Stimulated activated CD8-positive, alpha-beta memory T cell treated with anti-CD3 and anti-CD28 coated beads, Interleukin-7, amount 100 ng/mL, for 24 hours (primary cell): Measurements from ENCODE around the gene NAP1L2.
"Not testable (repeated sequence)": the region's sequence is repeated elsewhere in the genome, so short reads cannot be mapped to it uniquely, and the experiment has no call there.

ENCODE experiments used
- DNase-seq: peaks from one replicate; pipeline ENCODE4 v3.0.0-alpha.2; 2020; ENCODE audit warnings: low read depth

Gene NAP1L2, protein sequence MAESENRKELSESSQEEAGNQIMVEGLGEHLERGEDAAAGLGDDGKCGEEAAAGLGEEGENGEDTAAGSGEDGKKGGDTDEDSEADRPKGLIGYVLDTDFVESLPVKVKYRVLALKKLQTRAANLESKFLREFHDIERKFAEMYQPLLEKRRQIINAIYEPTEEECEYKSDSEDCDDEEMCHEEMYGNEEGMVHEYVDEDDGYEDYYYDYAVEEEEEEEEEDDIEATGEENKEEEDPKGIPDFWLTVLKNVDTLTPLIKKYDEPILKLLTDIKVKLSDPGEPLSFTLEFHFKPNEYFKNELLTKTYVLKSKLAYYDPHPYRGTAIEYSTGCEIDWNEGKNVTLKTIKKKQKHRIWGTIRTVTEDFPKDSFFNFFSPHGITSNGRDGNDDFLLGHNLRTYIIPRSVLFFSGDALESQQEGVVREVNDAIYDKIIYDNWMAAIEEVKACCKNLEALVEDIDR

DNA sequence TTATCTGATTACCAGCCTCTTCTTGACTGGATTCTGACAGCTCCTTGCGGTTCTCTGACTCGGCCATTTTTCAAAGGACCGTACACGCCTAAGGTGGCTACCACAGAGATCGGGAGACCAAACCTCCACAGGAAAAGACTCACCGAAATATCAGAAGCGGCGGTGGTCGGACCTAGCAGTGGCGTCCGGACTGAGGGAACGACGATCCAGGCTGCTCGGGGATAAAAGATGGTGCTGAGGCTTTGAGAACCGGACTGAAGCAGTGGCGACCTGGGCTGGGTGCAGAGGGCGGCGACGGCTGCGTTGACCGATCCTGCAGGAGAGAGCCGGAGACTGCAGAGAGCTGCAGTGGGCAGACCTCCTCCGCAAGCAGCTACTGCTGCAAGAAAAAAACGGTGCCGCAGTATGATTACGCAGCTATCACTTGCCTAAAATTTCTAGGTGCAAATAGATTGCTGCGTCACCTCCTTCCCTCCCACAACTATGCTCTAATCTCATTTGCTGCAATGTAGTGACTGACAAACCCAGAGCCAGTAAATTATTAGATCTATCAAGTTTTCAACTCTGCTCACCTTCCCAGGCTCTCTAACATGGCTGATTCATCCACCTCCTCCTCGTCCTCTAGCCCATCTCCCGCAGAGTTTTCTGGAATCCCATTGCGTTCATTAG, at the start of gene NAP1L2:
Gene NAP1L2, minus strand, starts transcription at position 426 of the 669 bp plus-strand sequence. Its CDS starts 359 bp downstream, at position 67.
- no peak for DNase-seq

DNA sequence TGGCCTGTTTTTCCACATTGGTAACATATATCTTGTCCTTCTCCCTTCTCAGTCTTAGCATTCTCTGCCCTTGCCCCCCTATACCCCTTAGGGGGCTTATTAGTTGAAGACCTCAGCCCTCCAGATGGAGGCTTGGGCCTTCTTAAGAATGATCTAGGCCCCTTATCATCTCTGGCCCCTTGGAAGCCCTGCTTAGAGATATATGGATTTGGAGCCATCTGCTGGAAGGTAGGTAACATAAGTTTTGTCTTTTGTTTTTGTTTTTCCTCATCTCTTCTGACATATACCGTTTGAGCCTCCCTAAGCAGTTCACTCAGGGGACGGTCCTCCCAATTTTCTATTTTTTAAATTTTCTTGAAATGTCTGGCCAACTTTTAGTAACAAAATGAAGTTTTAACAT, 48.3 kb upstream of the NAP1L2 start:
- no peak for DNase-seq

DNA sequence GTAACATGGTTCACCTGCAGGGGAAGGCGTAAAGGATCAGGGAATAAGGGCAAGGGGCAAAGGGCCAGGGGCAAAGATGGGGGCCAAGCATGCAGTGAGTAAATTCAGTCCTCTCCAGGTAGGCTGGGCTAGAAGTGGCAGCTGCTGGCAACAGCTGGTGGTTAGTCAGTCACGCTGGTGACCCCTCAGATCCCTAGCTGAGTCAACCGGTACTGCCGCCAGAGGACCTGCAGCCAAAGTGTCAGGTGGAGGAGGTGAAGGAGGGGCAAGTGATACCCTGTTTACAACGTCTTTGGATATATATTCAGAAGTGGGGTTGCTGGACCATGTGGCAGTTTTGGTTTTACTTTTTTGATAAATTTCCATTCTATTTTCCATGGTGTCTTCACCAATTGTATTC, 24.6 kb upstream of the NAP1L2 start:
- no peak for DNase-seq

DNA sequence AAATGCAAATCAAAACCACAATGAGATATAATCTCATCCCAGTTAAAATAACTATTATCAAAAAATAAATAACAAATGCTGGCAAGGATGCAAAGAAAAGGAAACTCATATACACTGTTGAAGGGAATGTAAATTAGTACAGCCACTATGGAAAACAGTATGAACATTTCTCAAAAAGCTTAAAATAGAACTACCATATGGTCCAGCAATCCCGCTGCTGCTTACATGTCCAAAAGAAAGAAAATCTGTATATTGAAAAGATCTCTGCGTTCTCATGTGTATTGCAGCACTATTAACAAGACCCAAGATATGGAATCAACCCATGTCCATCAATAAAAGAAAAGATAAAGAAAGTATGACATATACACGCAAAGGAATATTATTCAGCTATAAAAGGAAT, 3.0 kb upstream of the NAP1L2 start:
- no peak for DNase-seq

DNA sequence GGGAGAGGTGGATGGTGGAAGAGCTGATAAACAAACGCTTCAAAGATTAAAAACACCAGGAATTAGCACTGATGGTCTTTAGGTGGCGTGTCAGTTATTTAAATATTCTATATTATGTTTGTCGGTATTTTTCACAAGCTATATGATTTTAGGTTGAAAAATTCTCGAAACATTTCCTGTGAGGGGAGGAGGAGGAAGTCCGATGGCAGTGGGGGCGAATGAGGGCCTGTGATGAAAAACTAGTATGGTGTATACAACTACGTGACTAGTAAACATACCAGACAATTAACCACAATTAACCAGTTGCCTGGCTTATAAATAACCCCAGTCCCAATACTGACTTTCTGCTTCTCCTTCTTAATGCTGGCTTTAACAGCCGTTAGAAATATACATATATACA, 595 bp upstream of the NAP1L2 start:
- no peak for DNase-seq

DNA sequence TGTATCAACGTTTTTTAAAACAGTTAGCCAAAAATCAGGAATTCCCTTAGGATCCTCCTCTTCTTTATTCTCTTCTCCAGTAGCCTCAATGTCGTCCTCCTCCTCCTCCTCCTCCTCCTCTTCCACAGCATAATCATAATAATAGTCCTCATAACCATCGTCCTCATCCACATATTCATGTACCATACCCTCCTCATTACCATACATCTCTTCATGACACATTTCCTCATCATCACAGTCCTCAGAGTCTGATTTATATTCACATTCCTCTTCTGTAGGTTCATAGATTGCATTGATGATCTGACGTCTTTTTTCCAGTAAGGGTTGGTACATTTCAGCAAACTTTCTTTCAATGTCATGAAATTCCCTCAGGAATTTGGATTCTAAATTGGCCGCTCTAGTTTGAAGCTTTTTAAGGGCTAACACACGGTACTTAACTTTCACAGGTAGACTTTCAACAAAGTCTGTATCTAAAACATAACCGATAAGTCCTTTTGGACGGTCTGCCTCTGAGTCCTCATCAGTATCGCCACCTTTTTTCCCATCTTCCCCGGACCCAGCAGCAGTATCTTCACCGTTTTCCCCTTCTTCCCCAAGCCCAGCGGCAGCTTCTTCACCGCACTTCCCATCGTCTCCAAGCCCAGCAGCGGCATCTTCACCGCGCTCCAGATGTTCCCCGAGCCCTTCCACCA, 771 bp downstream of the NAP1L2 start:
- no peak for DNase-seq

DNA sequence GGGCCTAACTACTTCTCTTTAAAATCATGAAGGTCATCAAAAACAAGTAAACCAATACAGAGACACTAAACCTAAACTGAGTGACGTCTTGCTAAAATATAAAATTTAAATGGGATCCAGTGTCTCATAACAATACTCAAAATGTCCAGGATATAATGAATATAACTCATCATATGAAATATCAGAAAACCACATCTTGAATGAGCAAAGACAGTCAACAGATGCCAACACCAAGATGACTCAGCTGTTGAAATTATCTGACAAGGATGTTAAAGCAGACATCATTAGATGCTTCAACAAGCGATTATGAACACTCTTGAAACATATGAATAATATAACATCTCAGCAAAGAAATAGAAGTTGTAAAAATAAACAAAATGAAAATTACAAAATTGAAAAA, 8.3 kb downstream of the NAP1L2 start:
- DNase-seq: no peak

DNA sequence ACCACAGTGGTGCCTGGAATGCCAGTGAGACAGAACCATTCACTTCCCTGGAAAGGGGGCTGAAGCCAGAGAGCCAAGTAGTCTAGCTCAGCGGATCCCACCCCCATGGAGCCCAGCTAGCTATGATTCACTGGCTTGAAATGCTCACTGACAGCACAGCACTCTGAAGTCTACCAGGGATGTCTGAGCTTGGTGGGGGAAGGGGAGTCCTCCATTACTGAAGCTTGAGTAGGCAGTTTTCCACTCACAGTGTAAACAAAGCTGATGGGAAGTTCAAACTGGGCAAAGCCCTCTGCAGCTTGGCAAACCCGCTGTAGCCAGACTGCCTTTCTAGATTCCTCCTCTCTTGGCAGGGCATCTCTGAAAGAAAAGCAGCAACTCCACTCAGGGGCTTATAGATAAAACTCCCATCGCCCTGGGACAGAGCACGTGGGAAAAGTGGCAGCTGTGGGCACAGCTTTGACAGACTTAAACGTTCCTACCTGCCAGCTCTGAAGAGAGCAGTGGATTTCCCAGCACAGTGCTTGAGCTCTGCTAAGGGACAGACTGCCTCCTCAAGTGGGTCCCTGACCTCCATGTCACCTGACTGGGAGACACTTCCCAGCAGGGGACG, 32.0 kb downstream of the NAP1L2 start:
- DNase-seq: no peak

DNA sequence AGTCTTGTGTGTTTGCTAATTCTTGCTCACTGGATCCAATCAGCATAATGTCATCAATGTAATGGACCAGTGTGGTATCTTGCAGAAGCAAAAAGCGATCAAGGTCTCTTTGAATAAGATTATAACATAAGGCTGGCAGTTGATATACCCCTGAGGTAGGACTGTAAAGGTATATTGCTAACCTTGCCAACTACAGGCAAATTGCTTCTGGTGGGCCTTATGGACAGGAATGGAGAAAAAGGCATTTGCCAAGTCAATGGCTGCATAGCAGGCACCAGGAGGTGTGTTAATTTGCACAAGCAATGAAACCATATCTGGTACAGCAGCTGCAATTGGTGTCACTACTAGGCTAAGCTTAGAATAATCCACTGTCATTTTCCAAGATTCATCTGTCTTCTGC, 45.7 kb downstream of the NAP1L2 start:
- not testable (repeated sequence) for DNase-seq
